Stimulated activated CD4-positive, alpha-beta T cell treated with anti-CD3 and anti-CD28 coated beads, Interleukin-12 subunit alpha, Interleukin-12 subunit beta, amount 100 ng/mL, for 4 hours (primary cell): ENCODE data around the gene SLCO2B1.
A peak's percentile ranks its signal among the peaks of the same experiment; 100 is the strongest.

ENCODE experiments used
- DNase-seq: peaks from one replicate; pipeline ENCODE4 v3.0.0-alpha.2; 2020

SLCO2B1 gene

GRCh38 chr11:75229466-75229865 lies 78.6 kb downstream of the SLCO2B1 start:
- no peak for DNase-seq

GRCh38 chr11:75230621-75231020 lies 79.7 kb downstream of the SLCO2B1 start:
- no peak for DNase-seq

GRCh38 chr11:75233754-75234172 lies 82.9 kb downstream of the SLCO2B1 start:
- no peak for DNase-seq

- no peak for DNase-seq
These were observed 85.2 kb downstream of the SLCO2B1 start for GRCh38 chr11:75236062-75236461.

GRCh38 chr11:75237050-75237449 lies 86.1 kb downstream of the SLCO2B1 start:
- DNase-seq = no peak

- no peak for DNase-seq
These were observed 87.9 kb downstream of the SLCO2B1 start for GRCh38 chr11:75238595-75239440.

- DNase-seq = no peak
These were observed 88.8 kb downstream of the SLCO2B1 start for GRCh38 chr11:75239531-75240290.

GRCh38 chr11:75240311-75241035 lies 89.6 kb downstream of the SLCO2B1 start, which contains the start of gene TPBGL:
TSS of gene TPBGL (plus strand) at chr11:75240774. CDS start at chr11:75241050, 276 bp downstream.
- DNase-seq = peak; percentile 28

- peak; percentile 85 for DNase-seq
These were observed 90.4 kb downstream of the SLCO2B1 start for GRCh38 chr11:75241036-75241905.

GRCh38 chr11:75241906-75242644 lies 91.2 kb downstream of the SLCO2B1 start:
- no peak for DNase-seq

- DNase-seq = no peak
These were observed 92.1 kb downstream of the SLCO2B1 start for GRCh38 chr11:75242722-75243600.

GRCh38 chr11:75244052-75244814 lies 93.3 kb downstream of the SLCO2B1 start:
- no peak for DNase-seq

- DNase-seq = no peak
These were observed 94.6 kb downstream of the SLCO2B1 start for GRCh38 chr11:75245356-75246005.

- DNase-seq = no peak
These were observed 95.2 kb downstream of the SLCO2B1 start for GRCh38 chr11:75246006-75246670.

GRCh38 chr11:75246671-75247350 lies 95.9 kb downstream of the SLCO2B1 start:
- DNase-seq = no peak

- DNase-seq = no peak
These were observed 98.0 kb downstream of the SLCO2B1 start for GRCh38 chr11:75248924-75249256.

- DNase-seq = no peak
These were observed 98.8 kb downstream of the SLCO2B1 start for GRCh38 chr11:75249704-75250103.

- DNase-seq = no peak
These were observed 103.4 kb downstream of the SLCO2B1 start for GRCh38 chr11:75254326-75254725.
